ENCODE measurements around the gene NIBAN1.
A peak's percentile ranks its signal among the peaks of the same experiment; 100 is the strongest.

The NIBAN1 gene

GRCh38 chr1:184987696-184988095, 13.4 kb upstream of the NIBAN1 start:
- TF ChIP-seq CTCF (IDR thresholded peaks at IDR 0.05; ENCODE audit: control insufficient read depth, extremely low read depth, insufficient read depth) = no peak
- no peak overlapping the region for H3K4me3 ChIP-seq (ENCODE audit: low read depth, low read length)
- no peak for DNase-seq (ENCODE audit: low read depth)

GRCh38 chr1:184986250-184986649, 11.9 kb upstream of the NIBAN1 start:
- no peak overlapping the region for H3K4me3 ChIP-seq (ENCODE audit: low read depth, low read length)
- TF ChIP-seq CTCF (IDR thresholded peaks at IDR 0.05; ENCODE audit: control insufficient read depth, extremely low read depth, insufficient read depth) = peak; percentile 72
- DNase-seq (ENCODE audit: low read depth) = no peak

- TF ChIP-seq CTCF (IDR thresholded peaks at IDR 0.05; ENCODE audit: control insufficient read depth, extremely low read depth, insufficient read depth) = peak; percentile 91
- no peak overlapping the region for H3K4me3 ChIP-seq (ENCODE audit: low read depth, low read length)
Observed at GRCh38 chr1:184982002-184982954, 8.0 kb upstream of the NIBAN1 start.

GRCh38 chr1:184980726-184981125, 6.4 kb upstream of the NIBAN1 start:
- TF ChIP-seq CTCF (IDR thresholded peaks at IDR 0.05; ENCODE audit: control insufficient read depth, extremely low read depth, insufficient read depth) = no peak
- no peak overlapping the region for H3K4me3 ChIP-seq (ENCODE audit: low read depth, low read length)
- DNase-seq (ENCODE audit: low read depth) = no peak

More at GRCh38 chr1:184982002-184982954, 8.0 kb upstream of the NIBAN1 start:
- peak; percentile 66 for DNase-seq (ENCODE audit: low read depth)

GRCh38 chr1:184975208-184975870, 1.0 kb upstream of the NIBAN1 start:
- no peak overlapping the region for H3K4me3 ChIP-seq (ENCODE audit: low read depth, low read length)
- no peak for TF ChIP-seq CTCF (IDR thresholded peaks at IDR 0.05; ENCODE audit: control insufficient read depth, extremely low read depth, insufficient read depth)
- DNase-seq (ENCODE audit: low read depth) = no peak

- no peak for DNase-seq (ENCODE audit: low read depth)
- H3K4me3 ChIP-seq (ENCODE audit: low read depth, low read length) = no peak overlapping the region
- TF ChIP-seq CTCF (IDR thresholded peaks at IDR 0.05; ENCODE audit: control insufficient read depth, extremely low read depth, insufficient read depth) = no peak
Observed at GRCh38 chr1:184974837-184975115, 468 bp upstream of the NIBAN1 start.
